ENCODE results near the gene HLA-DPB1. TPM values are rescaled to one million over a fixed set of nuclear protein-coding genes. Genes with fewer than 3 reads are reported as not detected.

The HLA-DPB1 gene
- total RNA-seq, 1 donor from 2014 or later, result 10.9 TPM

DNA sequence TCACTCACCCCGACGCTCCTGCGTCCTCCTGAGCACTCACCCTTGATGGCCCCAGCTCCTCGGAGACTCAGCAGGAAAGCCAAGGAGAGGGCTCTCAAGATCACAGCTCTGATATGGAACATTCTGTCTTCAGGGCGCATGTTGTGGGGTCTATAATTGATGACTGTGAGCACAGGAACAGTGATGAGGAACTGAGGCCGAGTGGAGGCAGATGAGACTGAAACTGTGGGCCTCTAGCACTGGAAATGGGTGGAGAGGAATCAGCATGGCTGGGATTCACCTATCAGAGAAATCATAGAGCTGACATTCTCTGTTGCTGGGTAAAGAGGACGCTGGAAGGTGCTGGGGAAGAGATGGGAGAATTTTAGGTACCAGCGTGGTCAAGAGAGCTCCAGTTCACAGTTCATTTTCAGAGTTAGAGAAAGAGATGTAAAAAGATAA is 2.3 kb upstream of the HLA-DPB1 start, which contains the start of gene HLA-DPA1:
TSS of gene HLA-DPA1 (minus strand) at position 219 of the 441 bp plus-strand sequence.
- H3K4me1 Mint-ChIP-seq (ENCODE audit: unreplicated experiment), result no peaks in the 10 kb centered on the region
- no peaks in the 10 kb centered on the region for H3K36me3 Mint-ChIP-seq
- H3K27ac Mint-ChIP-seq, result no peak within 1 kb of the TSS
- no peak for DNase-seq (ENCODE audit: extremely low spot score, unreplicated experiment)
- H3K4me3 Mint-ChIP-seq, result no peak within 1 kb of the TSS
- no peaks in the 10 kb centered on the region for H3K9me3 Mint-ChIP-seq
- H3K27me3 Mint-ChIP-seq, result peaks cover 17% of the 10 kb centered on the region
- TF ChIP-seq, protein P1, sequence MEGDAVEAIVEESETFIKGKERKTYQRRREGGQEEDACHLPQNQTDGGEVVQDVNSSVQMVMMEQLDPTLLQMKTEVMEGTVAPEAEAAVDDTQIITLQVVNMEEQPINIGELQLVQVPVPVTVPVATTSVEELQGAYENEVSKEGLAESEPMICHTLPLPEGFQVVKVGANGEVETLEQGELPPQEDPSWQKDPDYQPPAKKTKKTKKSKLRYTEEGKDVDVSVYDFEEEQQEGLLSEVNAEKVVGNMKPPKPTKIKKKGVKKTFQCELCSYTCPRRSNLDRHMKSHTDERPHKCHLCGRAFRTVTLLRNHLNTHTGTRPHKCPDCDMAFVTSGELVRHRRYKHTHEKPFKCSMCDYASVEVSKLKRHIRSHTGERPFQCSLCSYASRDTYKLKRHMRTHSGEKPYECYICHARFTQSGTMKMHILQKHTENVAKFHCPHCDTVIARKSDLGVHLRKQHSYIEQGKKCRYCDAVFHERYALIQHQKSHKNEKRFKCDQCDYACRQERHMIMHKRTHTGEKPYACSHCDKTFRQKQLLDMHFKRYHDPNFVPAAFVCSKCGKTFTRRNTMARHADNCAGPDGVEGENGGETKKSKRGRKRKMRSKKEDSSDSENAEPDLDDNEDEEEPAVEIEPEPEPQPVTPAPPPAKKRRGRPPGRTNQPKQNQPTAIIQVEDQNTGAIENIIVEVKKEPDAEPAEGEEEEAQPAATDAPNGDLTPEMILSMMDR (conservative IDR thresholded peaks at IDR 0.05), result no peak

- H3K4me1 Mint-ChIP-seq (ENCODE audit: unreplicated experiment), result peaks cover 5% of the 10 kb centered on the region
- no peaks in the 10 kb centered on the region for H3K9me3 Mint-ChIP-seq
- H3K36me3 Mint-ChIP-seq, result no peaks in the 10 kb centered on the region
- TF ChIP-seq, protein P1 (conservative IDR thresholded peaks at IDR 0.05), result no peak
- peaks cover 22% of the 10 kb centered on the region for H3K27me3 Mint-ChIP-seq
- DNase-seq (ENCODE audit: extremely low spot score, unreplicated experiment), result no peak
- no peak overlapping the region for H3K4me3 Mint-ChIP-seq
- no peak overlapping the region for H3K27ac Mint-ChIP-seq
Observed at GRCh38 chr6:33075208-33075567, 602 bp upstream of the HLA-DPB1 start.

- no peak for DNase-seq (ENCODE audit: extremely low spot score, unreplicated experiment)
- TF ChIP-seq, protein P1 (conservative IDR thresholded peaks at IDR 0.05), result no peak
- Mint-ChIP-seq H3K9me3 (no peaks in the 10 kb centered on the region), H3K4me3 (no peak overlapping the region), H3K4me1 (ENCODE audit: unreplicated experiment) (peaks cover 16% of the 10 kb centered on the region), H3K27ac (no peak overlapping the region), H3K36me3 (no peaks in the 10 kb centered on the region), H3K27me3 (peaks cover 26% of the 10 kb centered on the region)
Observed at GRCh38 chr6:33076406-33076934, 680 bp downstream of the HLA-DPB1 start.

DNA sequence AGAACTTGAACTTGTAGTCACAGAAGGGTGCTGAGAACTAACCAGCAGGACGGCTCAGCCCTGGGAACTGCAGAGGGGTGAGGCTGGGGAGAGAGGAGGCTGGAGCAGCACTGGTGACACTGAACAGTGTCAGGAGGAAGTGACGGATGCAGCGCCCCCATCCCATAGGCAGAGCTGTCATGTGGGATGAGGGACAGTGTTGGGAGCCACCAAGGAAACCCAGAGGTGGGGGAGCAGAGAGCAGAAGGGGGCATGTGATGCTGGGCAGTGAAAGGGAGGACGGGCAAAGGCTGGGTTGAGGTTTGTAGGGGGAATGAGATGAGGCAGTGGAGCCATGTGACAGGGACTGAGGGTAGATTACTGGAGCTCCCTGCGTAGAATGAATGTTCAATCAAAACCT is 2.1 kb downstream of the HLA-DPB1 start:
- Mint-ChIP-seq H3K4me1 (ENCODE audit: unreplicated experiment) (peaks cover 28% of the 10 kb centered on the region), H3K36me3 (no peaks in the 10 kb centered on the region), H3K4me3 (peak overlapping the region; percentile 40), H3K27me3 (peaks cover 22% of the 10 kb centered on the region), H3K9me3 (no peaks in the 10 kb centered on the region), H3K27ac (no peak overlapping the region)
- TF ChIP-seq, protein P1 (conservative IDR thresholded peaks at IDR 0.05), result no peak
- DNase-seq (ENCODE audit: extremely low spot score, unreplicated experiment), result no peak

GRCh38 chr6:33078442-33078841 is 2.7 kb downstream of the HLA-DPB1 start:
- H3K4me3 Mint-ChIP-seq, result no peak overlapping the region
- H3K36me3 Mint-ChIP-seq, result no peaks in the 10 kb centered on the region
- TF ChIP-seq, protein P1 (conservative IDR thresholded peaks at IDR 0.05), result no peak
- H3K4me1 Mint-ChIP-seq (ENCODE audit: unreplicated experiment), result peaks cover 28% of the 10 kb centered on the region
- no peak for DNase-seq (ENCODE audit: extremely low spot score, unreplicated experiment)
- H3K27ac Mint-ChIP-seq, result no peak overlapping the region
- H3K9me3 Mint-ChIP-seq, result no peaks in the 10 kb centered on the region
- peaks cover 20% of the 10 kb centered on the region for H3K27me3 Mint-ChIP-seq

Data from type B pancreatic cell (in vitro differentiated cells).